WTC11 (cell line): Measurements from ENCODE around the gene GPRASP2. TPM values are rescaled to one million over a fixed set of nuclear protein-coding genes. Genes with fewer than 3 reads are reported as not detected.
A peak's percentile ranks its signal among the peaks of the same experiment; 100 is the strongest.

Source experiments
- ATAC-seq: fragments of 200-7000 bp; cut with Tn5 transposase; 2 replicates; pipeline ENCODE4 v1.10.0; 2021; ENCODE audit warnings: mild to moderate bottlenecking, moderate library complexity
- CTCF ChIA-PET: fragments of 300-600 bp; sonication (Branson Sonifier 250); formaldehyde crosslinking; loops from one replicate; lab custom pipeline; 2021; ENCODE audit warnings: antibody characterized with exemption; lab: Charles Lee
- POLR2A ChIA-PET: fragments of 350-600 bp; sonication (Branson Sonifier 250); formaldehyde crosslinking; loops from one replicate; lab custom pipeline; 2021; ENCODE audit warnings: antibody characterized with exemption; lab: Charles Lee
- DNase-seq: peaks from one replicate; pipeline ENCODE4 v3.0.0; 2021; ENCODE audit warnings: low spot score
- H3K27ac Mint-ChIP-seq: 2 replicates; pipeline ENCODE4 v1.8.0; 2021; ENCODE audit warnings: mixed read lengths
- H3K27me3 Mint-ChIP-seq: 2 replicates; pipeline ENCODE4 v1.8.0; 2021; ENCODE audit warnings: low read depth, mild to moderate bottlenecking, moderate library complexity, mixed read lengths
- H3K36me3 Mint-ChIP-seq: 2 replicates; pipeline ENCODE4 v1.8.0; 2021; ENCODE audit warnings: mixed read lengths
- H3K4me1 Mint-ChIP-seq: 2 replicates; pipeline ENCODE4 v1.8.0; 2022; ENCODE audit warnings: mixed read lengths
- H3K4me3 Mint-ChIP-seq: 2 replicates; pipeline ENCODE4 v1.8.0; 2021; ENCODE audit warnings: mild to moderate bottlenecking, moderate library complexity, mixed read lengths
- H3K9me3 Mint-ChIP-seq: 2 replicates; pipeline ENCODE4 v1.8.0; 2021; ENCODE audit warnings: mixed read lengths
- AFF4 ChIP-seq: sonication (generic); formaldehyde crosslinking; IDR thresholded peaks from 2 replicates; pipeline ENCODE4 v1.8.1; 2023; ENCODE audit warnings: mild to moderate bottlenecking, missing genetic modification reagents, borderline replicate concordance
- EMX1 ChIP-seq: fragments of 250-450 bp; sonication (Bioruptor Pico); IDR thresholded peaks from 2 replicates; pipeline ENCODE4 v1.8.0; 2021; ENCODE audit warnings: mild to moderate bottlenecking
- FOXK1 ChIP-seq: sonication (generic); formaldehyde crosslinking; IDR thresholded peaks from 2 replicates; pipeline ENCODE4 v1.8.0; 2022; ENCODE audit warnings: mild to moderate bottlenecking, moderate library complexity, missing genetic modification reagents
- GABPB1 ChIP-seq: sonication (generic); formaldehyde crosslinking; IDR thresholded peaks from 2 replicates; pipeline ENCODE4 v1.8.1; 2023; ENCODE audit warnings: mild to moderate bottlenecking, missing genetic modification reagents
- GTF2I ChIP-seq: fragments of 250-450 bp; sonication (Bioruptor Pico); conservative IDR thresholded peaks from 2 replicates; pipeline ENCODE4 v1.4.0; 2021; ENCODE audit warnings: mild to moderate bottlenecking
- HMGA2 ChIP-seq: fragments of 250-450 bp; sonication (Bioruptor Pico); IDR thresholded peaks from 2 replicates; pipeline ENCODE4 v1.4.0; 2021; ENCODE audit warnings: mild to moderate bottlenecking, moderate library complexity
- IRF2 ChIP-seq: sonication (generic); formaldehyde crosslinking; IDR thresholded peaks from 2 replicates; pipeline ENCODE4 v1.8.0; 2022; ENCODE audit warnings: low read depth, missing genetic modification reagents, borderline replicate concordance
- SP1 ChIP-seq: sonication (generic); formaldehyde crosslinking; conservative IDR thresholded peaks from 2 replicates; pipeline ENCODE4 v1.8.1; 2022; ENCODE audit warnings: missing genetic modification reagents
- ZBTB43 ChIP-seq: sonication (generic); formaldehyde crosslinking; IDR thresholded peaks from 2 replicates; pipeline ENCODE4 v1.8.1; 2023; ENCODE audit warnings: mild to moderate bottlenecking, missing genetic modification reagents
- ZNF121 ChIP-seq: sonication (generic); formaldehyde crosslinking; IDR thresholded peaks from 2 replicates; pipeline ENCODE4 v1.8.0; 2023; ENCODE audit warnings: missing genetic modification reagents
- ZNF396 ChIP-seq: fragments of 250-450 bp; sonication (Bioruptor Pico); IDR thresholded peaks from 2 replicates; pipeline ENCODE4 v1.8.0; 2021; ENCODE audit warnings: mild to moderate bottlenecking, moderate library complexity, borderline replicate concordance
- ZNF416 ChIP-seq: fragments of 250-450 bp; sonication (Bioruptor Pico); IDR thresholded peaks from 2 replicates; pipeline ENCODE4 v1.9.0; 2021; ENCODE audit warnings: mild to moderate bottlenecking, inconsistent platforms
- total RNA-seq: library from RNA; stranded (reverse); gene quantifications from 3 replicates; pipeline ENCODE4 v1.2.3, GENCODE V29; 2021
- TF ChIP-seq, protein P1 (sequence below): sonication (generic); formaldehyde crosslinking; IDR thresholded peaks from 2 replicates; pipeline ENCODE4 v1.8.1; 2023; ENCODE audit warnings: mild to moderate bottlenecking, missing genetic modification reagents
- TF ChIP-seq, protein P2 (sequence below): sonication (generic); formaldehyde crosslinking; IDR thresholded peaks from 2 replicates; pipeline ENCODE4 v1.8.1; 2022; ENCODE audit warnings: missing genetic modification reagents, borderline replicate concordance
- TF ChIP-seq, protein P3 (sequence below): sonication (generic); formaldehyde crosslinking; IDR thresholded peaks from 2 replicates; pipeline ENCODE4 v1.8.1; 2023; ENCODE audit warnings: mild to moderate bottlenecking, missing genetic modification reagents, moderate library complexity
- TF ChIP-seq, protein P4 (sequence below): sonication (generic); formaldehyde crosslinking; IDR thresholded peaks from 2 replicates; pipeline ENCODE4 v1.8.0; 2022; ENCODE audit warnings: mild to moderate bottlenecking, missing genetic modification reagents
- TF ChIP-seq, protein P5 (sequence below): sonication (generic); formaldehyde crosslinking; conservative IDR thresholded peaks from 2 replicates; pipeline ENCODE4 v1.8.1; 2022; ENCODE audit warnings: mild to moderate bottlenecking, missing genetic modification reagents

GPRASP2 gene
- total RNA-seq, 1 experiment from 2014 or later: 18.5 TPM

DNA sequence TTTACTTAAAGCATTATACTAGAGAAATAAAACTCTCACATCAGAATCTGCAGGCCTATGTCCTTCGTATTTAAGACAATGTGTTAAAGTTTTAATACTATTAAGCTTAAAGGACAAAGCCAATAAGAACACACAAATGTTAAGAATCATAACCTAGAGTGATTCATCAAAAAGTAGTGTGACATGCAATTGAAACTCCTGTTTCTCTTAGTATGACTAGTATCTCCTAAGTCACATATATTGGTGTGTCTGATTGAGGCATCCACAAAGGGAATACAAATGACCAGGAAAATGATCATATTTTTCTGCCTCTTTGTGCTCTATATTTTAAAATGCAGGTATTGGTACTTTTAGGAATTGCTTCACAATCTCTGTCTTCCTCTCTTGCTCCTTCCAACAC, 32.1 kb downstream of the GPRASP2 start (continued):
- TF ChIP-seq, protein P1, sequence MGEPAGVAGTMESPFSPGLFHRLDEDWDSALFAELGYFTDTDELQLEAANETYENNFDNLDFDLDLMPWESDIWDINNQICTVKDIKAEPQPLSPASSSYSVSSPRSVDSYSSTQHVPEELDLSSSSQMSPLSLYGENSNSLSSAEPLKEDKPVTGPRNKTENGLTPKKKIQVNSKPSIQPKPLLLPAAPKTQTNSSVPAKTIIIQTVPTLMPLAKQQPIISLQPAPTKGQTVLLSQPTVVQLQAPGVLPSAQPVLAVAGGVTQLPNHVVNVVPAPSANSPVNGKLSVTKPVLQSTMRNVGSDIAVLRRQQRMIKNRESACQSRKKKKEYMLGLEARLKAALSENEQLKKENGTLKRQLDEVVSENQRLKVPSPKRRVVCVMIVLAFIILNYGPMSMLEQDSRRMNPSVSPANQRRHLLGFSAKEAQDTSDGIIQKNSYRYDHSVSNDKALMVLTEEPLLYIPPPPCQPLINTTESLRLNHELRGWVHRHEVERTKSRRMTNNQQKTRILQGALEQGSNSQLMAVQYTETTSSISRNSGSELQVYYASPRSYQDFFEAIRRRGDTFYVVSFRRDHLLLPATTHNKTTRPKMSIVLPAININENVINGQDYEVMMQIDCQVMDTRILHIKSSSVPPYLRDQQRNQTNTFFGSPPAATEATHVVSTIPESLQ: no peak
- TF ChIP-seq ZNF396 (CRISPR knock-in tag) (no peak), ZNF416 (CRISPR knock-in tag) (no peak), GTF2I (CRISPR knock-in tag) (no peak), HMGA2 (CRISPR knock-in tag) (no peak)
- TF ChIP-seq, protein P2, sequence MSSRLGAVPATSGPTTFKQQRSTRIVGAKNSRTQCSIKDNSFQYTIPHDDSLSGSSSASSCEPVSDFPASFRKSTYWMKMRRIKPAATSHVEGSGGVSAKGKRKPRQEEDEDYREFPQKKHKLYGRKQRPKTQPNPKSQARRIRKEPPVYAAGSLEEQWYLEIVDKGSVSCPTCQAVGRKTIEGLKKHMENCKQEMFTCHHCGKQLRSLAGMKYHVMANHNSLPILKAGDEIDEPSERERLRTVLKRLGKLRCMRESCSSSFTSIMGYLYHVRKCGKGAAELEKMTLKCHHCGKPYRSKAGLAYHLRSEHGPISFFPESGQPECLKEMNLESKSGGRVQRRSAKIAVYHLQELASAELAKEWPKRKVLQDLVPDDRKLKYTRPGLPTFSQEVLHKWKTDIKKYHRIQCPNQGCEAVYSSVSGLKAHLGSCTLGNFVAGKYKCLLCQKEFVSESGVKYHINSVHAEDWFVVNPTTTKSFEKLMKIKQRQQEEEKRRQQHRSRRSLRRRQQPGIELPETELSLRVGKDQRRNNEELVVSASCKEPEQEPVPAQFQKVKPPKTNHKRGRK (CRISPR knock-in tag): no peak

DNA sequence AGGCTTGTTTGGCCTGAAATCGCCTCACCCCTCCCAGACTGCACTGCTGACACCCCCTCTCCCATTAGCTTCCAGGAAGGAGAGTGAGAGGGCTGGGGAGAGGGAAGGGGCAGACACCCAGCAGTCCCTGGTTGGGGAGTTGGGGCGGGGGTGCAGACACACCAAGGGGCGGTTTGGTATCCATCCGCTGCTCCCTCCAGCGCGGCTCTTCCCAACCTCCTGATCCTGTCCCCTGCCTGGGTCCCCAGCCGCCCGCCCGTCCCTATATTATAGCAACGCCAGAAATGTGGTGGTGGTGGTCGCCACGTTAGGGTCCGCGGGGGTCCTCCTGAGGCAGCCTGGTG, 33.2 kb downstream of the GPRASP2 start:
- no peaks in the 10 kb centered on the region; the same call in 1 of the 2 replicates for H3K27me3 Mint-ChIP-seq
- H3K4me1 Mint-ChIP-seq: peaks cover 34% of the 10 kb centered on the region
- peak; percentile 44 for ATAC-seq
- ChIA-PET POLR2A (no interaction called here), CTCF (interaction anchor here (0.6 to 0.9 kb wide), 2 partner anchors 72 to 206 kb away, joined by 3 read pairs; no protein-coding TSS in a partner anchor)
- H3K36me3 Mint-ChIP-seq: peaks cover 8% of the 10 kb centered on the region; the same call in 1 of the 2 replicates
- DNase-seq: peak; percentile 35
- TF ChIP-seq IRF2 (CRISPR knock-in tag) (no peak), ZNF121 (CRISPR knock-in tag) (no peak), FOXK1 (no peak), EMX1 (CRISPR knock-in tag) (no peak), ZNF396 (CRISPR knock-in tag) (no peak)
- TF ChIP-seq, protein P3, sequence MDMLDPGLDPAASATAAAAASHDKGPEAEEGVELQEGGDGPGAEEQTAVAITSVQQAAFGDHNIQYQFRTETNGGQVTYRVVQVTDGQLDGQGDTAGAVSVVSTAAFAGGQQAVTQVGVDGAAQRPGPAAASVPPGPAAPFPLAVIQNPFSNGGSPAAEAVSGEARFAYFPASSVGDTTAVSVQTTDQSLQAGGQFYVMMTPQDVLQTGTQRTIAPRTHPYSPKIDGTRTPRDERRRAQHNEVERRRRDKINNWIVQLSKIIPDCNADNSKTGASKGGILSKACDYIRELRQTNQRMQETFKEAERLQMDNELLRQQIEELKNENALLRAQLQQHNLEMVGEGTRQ (CRISPR knock-in tag): no peak
- TF ChIP-seq, protein P4, sequence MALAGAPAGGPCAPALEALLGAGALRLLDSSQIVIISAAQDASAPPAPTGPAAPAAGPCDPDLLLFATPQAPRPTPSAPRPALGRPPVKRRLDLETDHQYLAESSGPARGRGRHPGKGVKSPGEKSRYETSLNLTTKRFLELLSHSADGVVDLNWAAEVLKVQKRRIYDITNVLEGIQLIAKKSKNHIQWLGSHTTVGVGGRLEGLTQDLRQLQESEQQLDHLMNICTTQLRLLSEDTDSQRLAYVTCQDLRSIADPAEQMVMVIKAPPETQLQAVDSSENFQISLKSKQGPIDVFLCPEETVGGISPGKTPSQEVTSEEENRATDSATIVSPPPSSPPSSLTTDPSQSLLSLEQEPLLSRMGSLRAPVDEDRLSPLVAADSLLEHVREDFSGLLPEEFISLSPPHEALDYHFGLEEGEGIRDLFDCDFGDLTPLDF (CRISPR knock-in tag): no peak
- TF ChIP-seq, protein P1: no peak
- TF ChIP-seq, protein P5, sequence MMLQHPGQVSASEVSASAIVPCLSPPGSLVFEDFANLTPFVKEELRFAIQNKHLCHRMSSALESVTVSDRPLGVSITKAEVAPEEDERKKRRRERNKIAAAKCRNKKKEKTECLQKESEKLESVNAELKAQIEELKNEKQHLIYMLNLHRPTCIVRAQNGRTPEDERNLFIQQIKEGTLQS (CRISPR knock-in tag): no peak
- no peaks in the 10 kb centered on the region for H3K9me3 Mint-ChIP-seq
- H3K4me3 Mint-ChIP-seq: peak overlapping the region; percentile 93
- no peak overlapping the region for H3K27ac Mint-ChIP-seq

GRCh38 chrX:102745857-102746584, 33.8 kb downstream of the GPRASP2 start:
- Mint-ChIP-seq H3K9me3 (no peaks in the 10 kb centered on the region), H3K4me1 (peaks cover 32% of the 10 kb centered on the region), H3K27me3 (no peaks in the 10 kb centered on the region; the same call in 1 of the 2 replicates), H3K4me3 (peak overlapping the region; percentile 93), H3K27ac (peak overlapping the region; percentile 83; the same call in 1 of the 2 replicates), H3K36me3 (peaks cover 8% of the 10 kb centered on the region; the same call in 1 of the 2 replicates)
- DNase-seq: peak; percentile 63
- CTCF ChIA-PET: interaction anchor here (0.6 to 0.9 kb wide), 2 partner anchors 73 to 205 kb away, joined by 3 read pairs; no protein-coding TSS in a partner anchor
- POLR2A ChIA-PET: no interaction called here
- peak; percentile 92 for ATAC-seq
- TF ChIP-seq GABPB1: no peak
- peak; percentile 57 for TF ChIP-seq SP1 (CRISPR knock-in tag)
- no peak for TF ChIP-seq ZBTB43 (CRISPR knock-in tag)
- no peak for TF ChIP-seq AFF4
